Hematopoietic multipotent progenitor cell (in vitro differentiated cells): ENCODE results near the gene EFNB1. TPM values are rescaled to one million over a fixed set of nuclear protein-coding genes. Genes with fewer than 3 reads are reported as not detected.

Experiments used
- DNase-seq, 3 donors: peaks; one replicate each; pipeline ENCODE4 v3.0.0-alpha.2; 2011 to 2015; ENCODE audit warnings: low read depth in 2 of 3, low spot score in 2 of 3
- total RNA-seq: library from RNA; depleted of rRNA; stranded (reverse); fragments of >200 nt; gene quantifications from one replicate; pipeline ENCODE4 v1.2.3, GENCODE V29; 2012

The EFNB1 gene
- total RNA-seq, 1 donor = 13.2 TPM

GRCh38 chrX:68842781-68843581 is 14.2 kb downstream of the EFNB1 start:
- DNase-seq = peak in 2 of 3 donors; percentile 59 to 84

- no peak for DNase-seq
Measured at GRCh38 chrX:68843992-68844391, 15.2 kb downstream of the EFNB1 start.

- peak in 1 of 3 donors; percentile 36 for DNase-seq
Measured at GRCh38 chrX:68844581-68844980, 15.8 kb downstream of the EFNB1 start.

- no peak for DNase-seq
Measured at GRCh38 chrX:68846536-68846935, 17.7 kb downstream of the EFNB1 start.

GRCh38 chrX:68847172-68847571 is 18.4 kb downstream of the EFNB1 start:
- DNase-seq = no peak

- DNase-seq = no peak
Measured at GRCh38 chrX:68848189-68848940, 19.5 kb downstream of the EFNB1 start.

- no peak for DNase-seq
Measured at GRCh38 chrX:68851082-68851481, 22.3 kb downstream of the EFNB1 start.

GRCh38 chrX:68852046-68852445 is 23.2 kb downstream of the EFNB1 start:
- no peak for DNase-seq

GRCh38 chrX:68853665-68854251 is 24.9 kb downstream of the EFNB1 start:
- no peak for DNase-seq

GRCh38 chrX:68865300-68865699 is 36.5 kb downstream of the EFNB1 start:
- DNase-seq = no peak

GRCh38 chrX:68865926-68866325 is 37.1 kb downstream of the EFNB1 start:
- no peak for DNase-seq

- DNase-seq = peak in 1 of 3 donors; percentile 17
Measured at GRCh38 chrX:68867458-68868112, 38.8 kb downstream of the EFNB1 start.

GRCh38 chrX:68868316-68868715 is 39.5 kb downstream of the EFNB1 start:
- no peak for DNase-seq

- no peak for DNase-seq
Measured at GRCh38 chrX:68868902-68869800, 40.3 kb downstream of the EFNB1 start.

GRCh38 chrX:68870357-68870756 is 41.5 kb downstream of the EFNB1 start:
- DNase-seq = no peak

- DNase-seq = no peak
Measured at GRCh38 chrX:68872171-68872570, 43.4 kb downstream of the EFNB1 start.

GRCh38 chrX:68874076-68874475 is 45.3 kb downstream of the EFNB1 start:
- DNase-seq = no peak

GRCh38 chrX:68876731-68877130 is 47.9 kb downstream of the EFNB1 start:
- no peak for DNase-seq

GRCh38 chrX:68877606-68878005 is 48.8 kb downstream of the EFNB1 start:
- DNase-seq = peak in 1 of 3 donors; percentile 5
